HG03159 (cell line): ENCODE measurements around the gene HBM.
"Not testable (repeated sequence)": the region's sequence is repeated elsewhere in the genome, so short reads cannot be mapped to it uniquely, and the experiment has no call there.

Experiments used
- ATAC-seq: cut with Tn5 transposase; IDR thresholded peaks from one replicate; pipeline ENCODE4 v1.9.1; 2021; ENCODE audit warnings: mild to moderate bottlenecking, moderate library complexity; ENCODE audit not compliant: unreplicated experiment

Gene HBM, protein sequence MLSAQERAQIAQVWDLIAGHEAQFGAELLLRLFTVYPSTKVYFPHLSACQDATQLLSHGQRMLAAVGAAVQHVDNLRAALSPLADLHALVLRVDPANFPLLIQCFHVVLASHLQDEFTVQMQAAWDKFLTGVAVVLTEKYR

GRCh38 chr16:165539-166374, at the start of gene HBM:
Gene HBM, plus strand, starts transcription at chr16:165978. Its CDS starts 20 bp downstream, at chr16:165998.
- no peak for ATAC-seq

DNA sequence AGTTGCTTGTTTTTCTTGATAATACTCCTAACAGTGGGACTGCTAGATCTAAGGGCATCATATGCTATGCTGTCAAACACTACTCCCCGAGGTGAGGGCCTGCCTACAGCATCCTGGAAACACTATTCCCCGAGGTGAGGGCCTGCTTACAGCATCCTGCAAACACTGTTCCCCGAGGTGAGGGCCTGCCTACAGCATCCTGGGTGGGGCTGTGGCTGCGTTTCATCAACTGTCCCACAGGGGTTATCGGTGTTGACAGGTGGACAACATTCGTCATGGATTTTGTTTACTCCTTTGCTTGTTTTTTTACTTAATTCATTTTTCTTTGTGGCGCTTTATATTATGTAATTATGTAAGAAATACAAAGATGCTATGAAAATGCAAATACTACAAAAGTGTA, 49.8 kb upstream of the HBM start:
- ATAC-seq: no peak

- no peak for ATAC-seq
These were observed 48.1 kb upstream of the HBM start for GRCh38 chr16:117379-118365.

- ATAC-seq: no peak
These were observed 46.9 kb upstream of the HBM start for GRCh38 chr16:118857-119256.

DNA sequence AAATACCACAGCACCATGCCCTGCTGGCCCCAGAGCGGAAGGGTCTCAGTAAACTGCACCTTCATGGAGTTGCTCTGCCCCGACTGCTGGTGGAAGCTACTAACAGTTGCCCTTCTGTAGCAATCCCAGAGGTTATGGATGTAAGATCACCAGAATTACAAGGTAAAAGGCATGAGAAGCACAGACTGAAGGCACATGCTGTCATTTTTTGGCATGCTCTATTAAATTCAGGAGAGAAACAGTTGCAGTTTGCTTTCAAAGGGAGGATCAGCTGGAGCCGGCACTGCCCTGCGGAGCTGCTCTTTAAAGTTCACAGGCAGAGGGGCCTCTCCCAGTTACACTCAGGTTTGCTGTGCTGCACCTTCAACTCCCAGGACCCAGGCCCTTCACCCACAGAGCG, 46.5 kb upstream of the HBM start:
- ATAC-seq: no peak

DNA sequence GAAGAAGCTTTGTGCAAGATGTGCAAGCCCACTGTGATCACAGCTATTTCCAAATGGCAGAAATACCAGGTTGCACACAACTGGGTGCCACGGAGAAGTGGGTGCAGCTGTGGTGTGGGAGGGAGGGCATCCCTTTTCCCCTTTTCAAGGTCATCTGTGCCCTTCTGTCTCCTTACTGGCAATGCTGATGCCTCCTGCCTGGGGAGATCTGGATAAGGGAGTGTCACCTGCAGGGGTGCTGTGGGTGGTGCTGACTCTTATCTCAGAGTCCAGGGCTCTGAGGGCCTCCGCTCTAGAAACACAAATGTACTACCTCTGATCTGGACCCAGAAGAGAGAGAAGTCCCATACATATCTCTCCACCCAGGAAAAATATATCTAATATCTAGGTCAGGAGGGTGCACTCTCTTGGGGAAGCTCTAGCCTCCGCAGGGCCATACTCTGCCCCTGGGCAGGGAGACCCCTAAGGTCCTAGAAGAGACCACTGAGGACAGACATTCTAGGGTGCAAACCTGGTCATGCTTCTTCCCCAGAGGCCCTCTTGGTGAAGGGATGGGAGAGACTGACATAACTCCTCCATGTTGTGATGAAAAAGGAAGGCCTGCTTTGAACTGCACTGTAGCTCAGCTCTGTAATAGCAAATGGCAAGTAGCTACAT, 45.8 kb upstream of the HBM start:
- ATAC-seq: no peak

- no peak for ATAC-seq
These were observed 45.0 kb upstream of the HBM start for GRCh38 chr16:120756-121155.

- no peak for ATAC-seq
These were observed 43.4 kb upstream of the HBM start for GRCh38 chr16:122361-122760.

DNA sequence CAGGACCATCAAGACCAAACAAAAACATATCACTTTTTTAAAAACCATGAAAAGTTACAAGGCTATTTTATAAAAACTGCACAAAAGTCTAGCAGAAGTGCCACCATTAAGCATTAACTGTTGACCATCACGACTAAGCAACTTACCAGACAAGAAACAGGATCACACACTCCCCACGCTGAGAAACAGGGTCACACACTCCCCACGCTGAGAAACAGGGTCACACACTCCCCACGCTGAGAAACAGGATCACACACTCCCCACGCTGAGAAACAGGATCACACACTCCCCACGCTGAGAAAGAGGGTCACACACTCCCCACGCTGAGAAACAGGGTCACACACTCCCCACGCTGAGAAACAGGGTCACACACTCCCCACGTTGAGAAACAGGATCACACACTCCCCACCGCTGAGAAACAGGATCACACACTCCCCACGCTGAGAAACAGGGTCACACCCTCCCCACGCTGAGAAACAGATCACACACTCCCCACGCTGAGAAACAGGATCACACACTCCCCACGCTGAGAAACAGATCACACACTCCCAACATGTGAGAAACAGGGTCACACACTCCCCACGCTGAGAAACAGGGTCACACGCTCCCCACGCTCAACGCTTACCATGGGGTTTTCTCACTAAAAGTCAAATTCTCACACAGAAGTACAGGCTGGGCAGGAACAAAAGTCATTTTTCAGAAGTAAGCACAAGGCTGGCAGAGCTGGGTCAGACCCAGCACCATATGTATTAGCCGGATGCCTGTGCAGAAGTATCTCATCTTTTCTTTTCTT, 42.0 kb upstream of the HBM start:
- ATAC-seq: not testable (repeated sequence)

- no peak for ATAC-seq
These were observed 40.8 kb upstream of the HBM start for GRCh38 chr16:125011-125410.

DNA sequence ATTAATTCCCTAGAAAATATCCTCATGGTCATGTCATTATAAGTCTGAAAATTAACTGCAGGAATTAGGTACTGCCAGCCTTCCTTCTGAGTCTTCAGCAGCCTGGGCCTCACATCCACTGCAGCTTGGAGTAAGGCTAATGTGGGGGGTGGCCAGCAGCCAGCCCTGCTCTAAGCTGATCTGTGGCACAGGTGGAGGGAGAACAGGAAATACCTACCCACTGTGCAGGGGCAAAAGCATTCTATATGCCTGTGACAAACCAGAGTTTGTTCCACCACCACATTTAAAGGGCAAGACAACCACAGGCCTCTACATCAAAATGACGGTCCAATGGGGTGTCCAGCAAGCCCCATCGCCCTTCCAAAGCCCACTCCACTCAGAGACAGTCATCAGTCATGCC, 36.7 kb upstream of the HBM start:
- ATAC-seq: no peak

- ATAC-seq: no peak
These were observed 35.1 kb upstream of the HBM start for GRCh38 chr16:130533-131173.

DNA sequence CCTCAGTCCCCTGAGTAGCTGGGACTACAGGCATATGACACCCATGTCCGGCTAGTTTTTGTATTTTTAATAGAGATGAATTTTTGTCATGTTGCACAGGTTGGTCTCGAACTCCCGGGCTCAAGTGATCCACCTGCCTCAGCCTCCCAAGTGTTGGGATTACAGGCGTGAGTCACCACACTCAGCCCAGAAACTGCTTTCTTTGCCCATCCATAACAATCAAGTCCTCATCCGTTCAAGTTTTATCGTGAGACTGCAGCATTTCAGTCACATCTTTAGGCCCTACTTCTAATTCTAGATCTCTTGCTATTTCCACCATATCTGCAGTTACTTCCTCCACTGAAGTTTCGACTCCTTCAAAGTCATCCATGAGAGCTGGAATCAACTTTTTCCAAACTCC, 33.7 kb upstream of the HBM start:
- no peak for ATAC-seq

DNA sequence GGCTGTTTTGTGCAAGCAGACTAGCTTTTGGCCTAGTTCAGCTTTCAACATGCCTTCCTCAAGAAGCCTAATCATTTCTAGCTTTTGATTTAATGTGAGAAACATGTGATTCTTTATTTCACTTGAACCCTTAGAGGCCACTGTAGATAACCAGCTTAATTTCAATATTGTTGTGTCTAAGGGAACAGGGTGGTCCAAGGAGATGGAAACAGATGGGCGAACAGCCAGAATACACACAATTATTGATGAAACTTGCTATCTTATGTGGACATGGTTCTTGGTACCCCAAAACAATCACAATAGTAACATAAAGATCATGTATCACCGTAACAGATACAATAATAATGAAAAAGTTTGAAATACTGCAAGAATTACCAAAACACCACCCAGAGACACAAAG, 32.1 kb upstream of the HBM start:
- no peak for ATAC-seq

- ATAC-seq: no peak
These were observed 27.7 kb upstream of the HBM start for GRCh38 chr16:138049-138417.

- no peak for ATAC-seq
These were observed 25.5 kb upstream of the HBM start for GRCh38 chr16:140175-140857.

GRCh38 chr16:142405-142967, 23.3 kb upstream of the HBM start:
- no peak for ATAC-seq

DNA sequence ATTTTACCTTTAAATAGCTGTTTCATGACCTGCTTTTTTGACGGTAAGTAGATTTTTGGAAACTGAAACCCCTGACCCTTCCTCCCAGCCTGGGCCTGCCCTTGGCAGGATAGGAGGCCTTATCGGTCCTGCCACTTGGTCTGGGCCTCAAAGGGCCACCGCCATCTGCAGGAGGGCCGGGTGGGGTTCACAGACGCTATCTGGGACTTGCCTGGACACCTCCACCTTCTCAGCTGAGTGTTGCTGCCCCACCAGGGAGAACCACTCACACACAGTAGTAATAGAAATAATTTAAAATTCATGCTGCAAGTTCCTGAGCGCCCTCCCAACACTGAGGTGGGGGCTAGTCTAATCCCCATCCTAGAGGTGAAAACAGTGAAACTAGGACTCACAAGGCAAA, 22.7 kb upstream of the HBM start:
- no peak for ATAC-seq

DNA sequence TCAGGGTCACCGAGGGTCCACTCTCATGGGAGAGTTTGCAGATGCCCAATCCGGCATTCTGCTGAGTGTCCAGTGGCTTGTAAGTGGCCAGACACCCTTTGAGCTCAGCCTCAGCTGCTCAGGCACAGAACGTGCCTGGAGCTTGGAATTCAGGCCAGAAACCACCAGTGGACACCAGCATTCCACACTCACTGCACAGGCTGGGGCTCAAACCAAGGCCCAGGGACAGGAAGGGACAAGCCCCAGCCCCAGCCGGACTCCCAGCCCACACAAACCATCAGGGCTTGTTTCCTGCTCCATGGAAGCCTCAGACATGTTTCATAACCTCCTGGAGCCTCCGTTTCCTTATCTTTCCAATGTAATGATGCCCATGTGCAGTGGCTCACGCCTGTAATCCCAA, 22.3 kb upstream of the HBM start:
- ATAC-seq: no peak
